HG02943 (cell line): Measurements from ENCODE around the gene CPNE4.
"Not testable (repeated sequence)": the region's sequence is repeated elsewhere in the genome, so short reads cannot be mapped to it uniquely, and the experiment has no call there.

Source experiments
- ATAC-seq: cut with Tn5 transposase; IDR thresholded peaks from one replicate; pipeline ENCODE4 v1.9.1; 2021; ENCODE audit warnings: mild to moderate bottlenecking, low read depth, moderate library complexity; ENCODE audit not compliant: unreplicated experiment

The CPNE4 gene

DNA sequence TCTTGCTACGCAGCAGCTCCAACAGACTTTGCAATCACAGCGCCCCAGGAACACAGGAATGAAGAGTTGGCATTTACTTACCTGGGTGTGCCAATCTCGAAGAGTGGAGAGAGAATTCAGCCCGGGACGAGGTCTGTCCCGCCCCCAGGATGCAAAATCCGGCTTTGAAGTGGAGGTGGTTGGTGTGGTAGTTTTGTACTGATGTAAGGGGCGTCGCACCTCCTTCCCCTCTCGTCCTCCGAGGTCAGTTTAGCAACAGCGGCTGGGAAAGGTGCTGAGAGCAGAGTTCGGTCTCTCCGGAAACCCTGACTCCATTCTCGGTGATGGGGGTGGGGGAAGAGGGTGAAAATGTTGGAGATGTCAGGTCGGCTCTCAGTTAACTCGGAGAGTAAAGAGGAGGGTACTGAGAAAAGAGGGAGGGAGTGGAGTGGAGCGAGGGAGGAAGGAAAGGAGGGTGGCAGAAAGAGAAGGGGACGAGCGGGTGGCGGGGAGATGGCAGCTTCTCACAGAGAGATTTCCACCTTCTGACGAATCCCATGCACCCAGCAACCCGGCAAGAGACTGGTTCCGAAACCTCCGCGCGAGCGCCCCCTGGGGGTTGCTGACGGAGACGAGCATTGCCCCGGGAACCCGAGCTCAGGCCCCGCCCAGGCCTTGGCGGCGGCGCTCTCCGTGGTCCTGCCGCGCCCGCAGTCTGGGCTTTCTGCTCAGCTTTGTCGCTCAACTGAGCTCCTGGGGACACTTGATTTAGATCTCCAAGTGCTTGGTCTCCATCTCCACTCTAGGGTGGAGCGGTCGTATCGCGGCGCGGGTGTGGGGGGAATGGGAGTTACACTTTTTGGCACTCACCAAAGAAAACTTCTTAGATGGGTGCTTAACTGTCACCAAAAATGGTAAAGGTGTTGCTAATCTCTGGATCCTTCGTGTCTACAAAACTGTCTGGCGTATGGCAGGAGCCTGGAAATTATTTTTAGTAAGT lies at the start of gene CPNE4:
CPNE4 (minus strand) TSS at position 529 of the 979 bp plus-strand sequence.
- ATAC-seq: no peak

GRCh38 chr3:132083583-132084279 lies 48.9 kb upstream of the CPNE4 start:
- ATAC-seq: no peak

DNA sequence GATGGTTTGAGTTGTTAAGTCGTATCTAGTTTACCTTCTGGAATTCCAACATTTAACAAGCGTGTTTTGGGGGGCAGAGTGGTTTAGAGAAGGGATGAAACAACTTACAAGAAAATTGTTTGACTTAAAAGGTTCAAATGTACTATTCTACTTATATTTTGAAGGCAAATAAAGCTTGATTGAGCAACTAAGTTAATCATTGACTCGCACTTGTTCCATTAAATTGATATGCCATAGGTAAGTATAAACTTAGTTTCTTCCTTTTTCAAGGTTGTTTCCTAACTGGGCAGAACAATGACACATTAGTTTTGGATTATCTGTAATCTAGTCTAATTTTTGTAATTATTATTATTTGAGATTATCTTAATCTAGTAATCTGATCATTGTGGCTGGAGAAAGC lies 48.3 kb upstream of the CPNE4 start:
- no peak for ATAC-seq

DNA sequence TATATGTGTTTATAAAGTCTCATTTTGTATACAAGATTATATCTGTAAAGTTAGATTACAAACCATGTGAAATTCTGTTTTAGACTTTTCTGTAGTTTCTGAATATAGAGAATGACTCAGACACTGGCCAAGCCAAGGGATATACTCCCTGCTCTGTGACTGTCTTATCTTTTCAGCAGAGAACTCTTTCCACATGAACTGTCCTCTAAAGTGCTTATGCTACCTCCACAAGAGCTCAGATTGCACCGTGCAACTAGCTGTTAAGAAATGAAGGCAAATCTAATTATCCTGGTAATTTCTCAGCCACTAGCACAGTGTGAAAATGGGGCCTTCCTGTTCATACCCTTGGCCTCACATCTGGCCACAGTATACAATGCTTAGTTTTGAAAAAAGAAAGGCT lies 44.3 kb upstream of the CPNE4 start:
- no peak for ATAC-seq

GRCh38 chr3:132073771-132074170 lies 39.0 kb upstream of the CPNE4 start:
- no peak for ATAC-seq

DNA sequence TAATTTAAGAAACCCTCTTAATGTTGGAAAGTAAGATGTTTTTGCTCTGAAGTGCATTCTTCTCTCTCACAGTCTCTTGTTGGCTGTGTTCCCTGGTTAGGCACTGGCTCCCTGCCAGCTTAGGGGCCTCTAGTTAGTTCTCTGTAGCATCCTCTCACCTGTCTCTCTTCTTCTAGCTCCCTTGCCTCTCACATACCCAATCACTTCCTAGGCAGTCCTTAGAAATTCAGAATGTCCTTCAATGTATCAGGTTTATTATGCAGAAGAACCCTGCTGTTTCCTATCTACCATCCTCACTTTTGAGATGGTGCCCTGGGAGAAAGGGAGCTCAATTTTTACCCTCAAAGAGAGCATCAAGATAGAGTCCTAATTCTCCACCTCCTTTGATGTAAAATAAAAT lies 36.2 kb upstream of the CPNE4 start:
- ATAC-seq: no peak

DNA sequence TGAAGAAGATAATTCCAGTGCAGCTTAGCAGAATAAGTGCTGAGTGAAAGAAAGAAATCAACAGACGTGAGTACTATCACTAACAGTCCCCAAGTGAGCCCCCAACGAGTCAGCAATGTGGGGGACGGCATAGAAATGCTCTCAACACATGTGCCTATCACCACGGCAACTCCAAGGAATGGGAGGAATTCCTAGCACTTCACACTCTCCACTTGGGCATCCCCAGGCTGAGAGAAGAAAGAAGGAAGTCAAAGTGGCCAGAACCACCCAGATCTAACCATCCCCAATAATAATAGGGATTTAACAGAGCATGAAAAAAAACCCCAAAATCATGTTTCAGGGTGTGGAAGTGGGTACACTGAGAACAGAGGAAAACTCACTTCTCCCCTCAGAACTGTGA lies 29.3 kb upstream of the CPNE4 start:
- ATAC-seq: no peak

GRCh38 chr3:132062535-132062934 lies 27.7 kb upstream of the CPNE4 start:
- ATAC-seq: no peak

GRCh38 chr3:132055872-132056271 lies 21.1 kb upstream of the CPNE4 start:
- ATAC-seq: no peak

DNA sequence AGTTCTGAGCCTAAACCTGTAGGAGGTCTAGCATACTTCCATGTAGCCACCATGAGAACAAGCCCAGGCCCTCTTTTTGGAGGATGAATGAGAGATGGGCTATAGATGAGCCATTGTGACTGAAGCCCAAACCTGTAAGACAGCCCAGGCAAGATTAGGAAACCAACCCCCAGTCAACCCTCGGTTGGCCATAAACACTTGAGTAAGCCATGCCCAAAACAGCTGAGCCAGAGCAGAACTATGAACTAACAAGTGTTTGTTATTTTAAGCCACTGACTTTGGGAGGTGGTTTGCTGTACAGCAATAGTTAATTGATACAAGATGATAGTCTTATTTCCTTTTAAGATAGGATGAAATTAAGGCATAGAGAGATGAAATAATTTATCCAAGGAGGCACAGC lies 12.4 kb upstream of the CPNE4 start:
- no peak for ATAC-seq

DNA sequence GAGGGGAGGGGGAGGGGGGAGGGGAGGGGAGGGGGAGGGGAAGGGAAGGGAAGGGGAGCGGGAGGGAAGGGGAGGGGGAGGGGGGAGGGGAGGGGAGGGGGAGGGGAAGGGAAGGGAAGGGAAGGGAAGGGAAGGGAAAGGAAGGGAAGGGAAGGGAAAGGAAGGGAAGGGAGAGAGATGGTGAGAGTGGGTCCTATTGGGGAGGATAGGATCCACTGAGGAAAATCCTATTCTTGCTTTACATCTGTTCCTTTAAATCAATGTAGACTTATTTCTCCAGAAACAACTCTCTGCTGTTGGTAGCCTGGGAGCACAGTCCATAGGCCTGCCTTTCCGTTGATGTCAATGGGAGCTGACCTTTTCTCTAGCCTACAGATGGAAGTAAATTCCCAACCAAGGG lies 10.1 kb upstream of the CPNE4 start:
- ATAC-seq: not testable (repeated sequence)

DNA sequence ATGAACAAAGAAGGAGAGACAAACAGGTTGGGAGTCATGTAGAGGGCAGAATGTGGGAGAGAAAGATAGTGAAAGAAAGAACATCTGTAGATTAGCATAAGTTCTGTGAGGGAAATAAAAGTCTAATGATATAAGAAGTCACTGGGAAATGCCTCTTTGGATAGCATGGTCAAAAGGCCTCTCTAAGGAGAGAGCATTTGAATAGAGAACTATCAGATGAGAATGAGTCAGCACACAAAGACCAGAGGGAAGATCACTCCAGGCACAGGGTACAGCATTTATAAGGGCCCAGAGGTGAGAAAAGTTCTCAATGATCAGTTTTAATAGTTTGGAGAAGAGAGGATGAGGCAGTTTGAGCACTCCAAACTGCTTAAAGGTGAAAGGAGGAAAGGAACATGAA lies 7.9 kb upstream of the CPNE4 start:
- ATAC-seq: no peak

DNA sequence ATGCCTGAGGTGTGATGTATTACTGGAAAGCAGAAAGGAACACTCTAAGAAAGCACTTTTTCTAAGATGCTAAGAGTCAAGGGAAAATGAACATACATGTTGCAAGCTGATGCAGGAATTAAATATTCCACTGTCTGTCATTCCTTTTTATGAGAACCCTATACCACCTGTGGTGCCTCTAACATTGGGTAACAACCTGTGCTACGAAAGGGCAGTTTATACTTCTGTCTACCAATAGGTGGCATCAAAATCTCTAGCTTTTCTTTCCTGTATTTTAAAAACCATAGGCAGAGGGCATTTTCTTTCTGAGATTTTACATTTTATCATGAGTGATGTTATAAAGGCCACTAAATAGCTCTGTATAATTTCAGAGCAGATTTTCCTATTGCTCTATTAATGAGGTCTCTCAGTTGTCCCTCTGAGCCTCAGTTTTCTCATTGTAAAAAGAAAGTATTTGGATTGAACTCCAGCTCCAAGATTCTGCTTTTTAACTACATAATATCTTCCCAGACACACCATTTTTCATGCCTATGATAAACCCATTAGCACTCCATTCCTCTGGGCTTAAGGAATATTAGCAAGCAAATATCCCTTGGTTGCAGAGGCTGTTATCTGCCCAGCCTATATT lies 3.5 kb upstream of the CPNE4 start:
- no peak for ATAC-seq

DNA sequence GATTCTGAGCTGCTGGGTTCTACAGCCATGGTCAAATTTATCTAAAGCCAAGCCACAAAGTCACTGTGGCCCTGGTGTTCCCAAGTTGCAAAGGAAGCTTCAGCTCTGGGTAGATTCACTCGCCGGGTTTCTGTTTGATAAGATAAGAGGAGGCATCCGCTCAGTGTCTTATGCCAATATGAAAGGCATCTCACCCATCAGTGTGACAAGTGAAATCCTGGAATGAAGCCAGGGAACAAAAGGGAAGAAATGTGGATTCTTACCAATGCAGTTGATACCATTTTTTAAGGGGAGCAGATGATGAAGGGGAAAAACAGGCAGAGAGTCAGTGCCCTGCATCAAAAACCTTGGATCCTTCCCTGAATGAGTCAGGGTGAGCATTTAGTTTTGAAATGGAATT lies 2.8 kb upstream of the CPNE4 start:
- no peak for ATAC-seq

GRCh38 chr3:132037056-132037455 lies 2.2 kb upstream of the CPNE4 start:
- no peak for ATAC-seq

GRCh38 chr3:132034097-132034485 lies 723 bp downstream of the CPNE4 start:
- no peak for ATAC-seq

- ATAC-seq: no peak
Measured at GRCh38 chr3:132033471-132033870, 1.3 kb downstream of the CPNE4 start.

DNA sequence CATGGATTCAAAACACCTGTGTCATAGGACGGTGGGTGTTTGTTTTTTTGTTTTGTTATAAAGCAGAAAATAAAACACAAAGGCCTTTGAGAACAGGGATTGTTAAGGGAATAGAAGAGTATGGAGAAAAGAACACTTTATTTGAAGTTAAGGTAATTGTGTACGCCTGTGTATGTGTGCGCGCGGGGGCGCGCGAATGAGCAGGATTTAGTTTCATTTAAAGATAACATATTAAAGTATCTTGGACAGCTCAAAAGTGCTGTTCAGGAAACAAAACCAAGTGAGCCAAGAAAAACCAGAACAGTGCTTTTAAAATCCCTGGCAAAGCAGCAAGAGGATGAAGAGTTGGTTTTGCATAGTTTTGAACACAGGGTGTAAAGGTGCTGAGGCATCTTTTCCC lies 1.9 kb downstream of the CPNE4 start:
- ATAC-seq: no peak

DNA sequence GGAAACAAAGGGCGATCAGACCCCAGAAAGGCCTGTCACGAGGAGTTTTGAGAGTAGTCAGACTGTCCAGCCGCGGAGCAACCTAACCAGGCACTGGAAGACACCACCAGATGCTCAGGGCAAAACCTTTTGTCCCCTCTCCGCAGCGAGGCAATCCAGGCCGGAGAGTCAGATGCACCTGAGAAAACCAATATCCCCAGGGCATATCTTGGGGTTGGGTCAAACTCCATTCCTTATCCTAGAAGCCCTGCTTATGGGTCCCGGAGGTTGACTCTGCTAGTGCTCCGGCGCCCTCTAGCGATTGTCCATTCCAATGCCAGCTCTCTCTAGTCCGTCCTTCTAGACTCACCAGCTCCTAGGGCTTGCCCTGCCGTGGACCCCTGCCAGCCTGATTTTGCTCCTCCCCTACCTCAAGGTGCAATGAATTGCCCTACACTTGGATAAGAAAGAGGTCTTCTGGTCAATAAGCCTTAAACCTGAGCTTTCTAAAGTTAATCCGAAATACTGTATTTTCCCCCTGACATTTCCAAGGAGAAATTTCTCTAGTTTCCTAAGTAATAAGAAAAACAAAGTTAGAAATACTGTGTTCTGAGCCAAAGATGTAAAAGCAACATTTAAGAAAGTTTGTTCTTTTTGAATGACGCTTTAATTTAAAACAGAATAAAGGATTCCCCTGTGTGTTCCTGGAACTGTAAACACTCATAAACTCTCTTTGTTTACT lies 5.5 kb downstream of the CPNE4 start:
- ATAC-seq: no peak

- no peak for ATAC-seq
Measured at GRCh38 chr3:132022914-132023313, 11.9 kb downstream of the CPNE4 start.

GRCh38 chr3:132020058-132020457 lies 14.8 kb downstream of the CPNE4 start:
- no peak for ATAC-seq
